ENCODE measurements around the gene ARHGAP40.

The ARHGAP40 gene

DNA sequence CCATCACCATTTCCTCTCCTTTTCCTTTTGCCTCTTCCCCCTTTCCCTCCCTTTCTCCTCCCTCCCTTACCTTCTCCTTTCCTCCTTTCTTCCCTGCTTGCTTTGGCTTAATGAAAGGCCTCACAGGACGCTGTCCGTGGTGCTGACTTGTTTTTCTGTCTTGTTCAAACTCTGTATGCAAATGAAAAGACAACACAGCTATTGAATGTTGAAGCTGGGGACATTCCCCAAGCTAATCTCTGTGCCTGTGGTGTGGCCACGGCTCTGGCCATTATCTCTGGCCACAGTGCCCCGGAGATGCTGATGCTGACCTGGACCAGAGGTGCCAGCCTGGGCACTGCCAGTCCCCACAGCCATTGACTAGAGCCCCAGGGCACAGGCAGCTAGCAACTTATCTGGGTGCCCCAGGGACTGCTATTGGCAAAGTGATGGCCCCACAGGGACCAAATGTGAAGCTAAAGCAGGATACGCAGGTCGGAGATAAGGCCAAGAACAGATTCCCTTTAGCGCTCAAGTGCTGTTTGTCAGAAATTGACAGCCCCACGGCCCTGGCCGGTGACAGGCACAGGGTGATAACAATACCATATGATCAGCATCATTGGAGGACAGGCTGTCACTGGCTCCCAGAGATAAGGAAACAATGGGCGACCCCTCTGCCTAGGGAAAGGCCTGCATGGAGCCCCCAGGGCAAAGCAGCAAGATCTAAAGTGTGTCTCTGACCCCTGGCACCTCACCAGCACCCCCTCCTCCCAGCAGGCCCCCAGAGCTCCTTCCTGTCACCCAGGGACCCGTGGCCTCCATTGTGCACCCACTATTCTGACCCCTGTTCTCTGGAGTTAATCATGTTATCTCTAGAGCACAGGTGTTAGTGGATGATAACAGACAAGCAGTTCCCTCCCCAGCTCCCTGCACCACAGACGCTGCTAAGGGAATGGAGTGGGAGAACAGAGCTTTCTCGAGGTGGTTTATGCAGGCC is 91.1 kb downstream of the ARHGAP40 start:
- FAIRE-seq, result no peak

DNA sequence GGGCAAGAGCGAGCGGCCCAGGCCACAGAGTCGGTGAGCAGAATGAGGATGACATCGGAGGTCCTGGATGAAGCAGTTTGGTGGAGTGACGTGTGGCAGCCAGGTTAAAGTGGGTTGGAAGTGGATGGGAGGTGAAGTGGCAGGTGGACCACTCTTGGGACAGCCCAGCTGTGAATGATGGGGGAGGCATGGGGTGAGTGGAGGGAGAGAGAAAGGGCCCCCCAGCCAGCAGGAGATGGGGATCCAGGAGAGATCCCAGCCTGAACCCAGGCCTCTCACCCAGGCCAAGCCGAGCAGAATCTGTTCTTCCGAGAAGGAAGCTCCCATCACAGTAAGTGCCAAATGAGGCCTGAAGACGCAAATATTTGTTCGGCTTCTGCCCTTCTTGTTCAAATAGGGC is 95.7 kb downstream of the ARHGAP40 start:
- no peak for FAIRE-seq

- no peak for FAIRE-seq
Measured at GRCh38 chr20:38698541-38698940, 96.9 kb downstream of the ARHGAP40 start.

GRCh38 chr20:38700141-38700540 is 98.5 kb downstream of the ARHGAP40 start:
- no peak for FAIRE-seq

Measured in islet of Langerhans (tissue), 1 donor.